ENCODE data around the gene PHKG1. TPM values are rescaled to one million over a fixed set of nuclear protein-coding genes. Genes with fewer than 3 reads are reported as not detected.
"Not testable (repeated sequence)": the region's sequence is repeated elsewhere in the genome, so short reads cannot be mapped to it uniquely, and the experiment has no call there.

PHKG1 gene
- total RNA-seq: 100 to 1,000 TPM in 1 of 4 donors, 10 to 100 TPM in 3; 30.1 to 211 (median 57.2) TPM

GRCh38 chr7:56092789-56093531 lies at the start of gene PHKG1:
Gene PHKG1, minus strand, starts transcription at chr7:56092952. Its CDS starts 4,011 bp downstream, at chr7:56088941.
- in situ Hi-C loops (cut with MboI; ENCODE audit: low sequenced_read_pairs in 4 of 4): loop anchor here in 1 of 4 donors (25.0 kb wide), 1 partner anchor 456 kb away; no protein-coding TSS in a partner anchor
- Histone ChIP-seq H3K4me1 (peaks cover 48 to 51% of the 10 kb centered on the region in 2 donors), H3K36me3 (peaks cover 0 to 13% of the 10 kb centered on the region in 2 donors), H3K27ac (peak within 1 kb of the TSS; percentile 94 to 99 (median 95)), H3K9me3 (no peaks in the 10 kb centered on the region), H3K4me3 (peak within 1 kb of the TSS; percentile 52 to 64 (median 58)), H3K27me3 (no peaks in the 10 kb centered on the region)
- peak in 4 of 5 experiments; percentile 46 to 82 (median 62) for TF ChIP-seq CTCF (IDR thresholded peaks at IDR 0.05 in 4 of 5, conservative IDR thresholded peaks at IDR 0.05 in 1 of 5)
- peak; percentile 59 to 84 for TF ChIP-seq POLR2A (IDR thresholded peaks at IDR 0.05)
- intact Hi-C loops (cut with DNase I; ENCODE audit: low total_unique reads): loop anchor here (1.0 to 2.0 kb wide), 2 partner anchors 14 kb away; partner anchors contain the start of gene CHCHD2
- ATAC-seq: peak; percentile 76 to 78
- DNase-seq: peak; percentile 84 to 93

- H3K4me1 ChIP-seq; ATAC-seq; H3K27ac ChIP-seq; H3K36me3 ChIP-seq; DNase-seq; H3K4me3 ChIP-seq; H3K9me3 ChIP-seq; intact Hi-C loops (cut with DNase I; ENCODE audit: low total_unique reads); H3K27me3 ChIP-seq; in situ Hi-C loops (cut with MboI; ENCODE audit: low sequenced_read_pairs in 4 of 4): not testable (repeated sequence)
These were observed 38.3 kb upstream of the PHKG1 start for GRCh38 chr7:56131062-56131461.

- no peak for ATAC-seq
- TF ChIP-seq POLR2A (IDR thresholded peaks at IDR 0.05) (no peak), CTCF (IDR thresholded peaks at IDR 0.05 in 4 of 5, conservative IDR thresholded peaks at IDR 0.05 in 1 of 5) (no peak)
- no peak for DNase-seq
- Histone ChIP-seq H3K4me1 (no peaks in the 10 kb centered on the region), H3K27ac (no peak overlapping the region), H3K4me3 (no peak overlapping the region), H3K27me3 (no peaks in the 10 kb centered on the region), H3K9me3 (no peaks in the 10 kb centered on the region), H3K36me3 (no peaks in the 10 kb centered on the region)
- intact Hi-C loops (cut with DNase I; ENCODE audit: low total_unique reads) (no loop called here), in situ Hi-C loops (cut with MboI; ENCODE audit: low sequenced_read_pairs in 4 of 4) (no loop called here)
These were observed 34.7 kb upstream of the PHKG1 start for GRCh38 chr7:56127241-56127975.

- in situ Hi-C loops (cut with MboI; ENCODE audit: low sequenced_read_pairs in 4 of 4): no loop called here
- Histone ChIP-seq H3K4me1 (no peaks in the 10 kb centered on the region), H3K36me3 (no peaks in the 10 kb centered on the region), H3K27ac (no peak overlapping the region), H3K9me3 (no peaks in the 10 kb centered on the region), H3K4me3 (no peak overlapping the region), H3K27me3 (no peaks in the 10 kb centered on the region)
- intact Hi-C loops (cut with DNase I; ENCODE audit: low total_unique reads): no loop called here
- ATAC-seq: no peak
- no peak for TF ChIP-seq CTCF (IDR thresholded peaks at IDR 0.05 in 4 of 5, conservative IDR thresholded peaks at IDR 0.05 in 1 of 5)
- no peak for TF ChIP-seq POLR2A (IDR thresholded peaks at IDR 0.05)
- no peak for DNase-seq
These were observed 33.1 kb upstream of the PHKG1 start for GRCh38 chr7:56125831-56126230.

- Histone ChIP-seq H3K36me3 (no peaks in the 10 kb centered on the region), H3K4me3 (no peak overlapping the region), H3K4me1 (no peaks in the 10 kb centered on the region), H3K27ac (no peak overlapping the region), H3K27me3 (no peaks in the 10 kb centered on the region), H3K9me3 (no peaks in the 10 kb centered on the region)
- ATAC-seq: no peak
- DNase-seq: no peak
- no peak for TF ChIP-seq POLR2A (IDR thresholded peaks at IDR 0.05)
- no peak for TF ChIP-seq CTCF (IDR thresholded peaks at IDR 0.05 in 4 of 5, conservative IDR thresholded peaks at IDR 0.05 in 1 of 5)
- in situ Hi-C loops (cut with MboI; ENCODE audit: low sequenced_read_pairs in 4 of 4): no loop called here
- intact Hi-C loops (cut with DNase I; ENCODE audit: low total_unique reads): no loop called here
These were observed 32.2 kb upstream of the PHKG1 start for GRCh38 chr7:56124981-56125380.

All from gastrocnemius medialis (tissue), 4 donors.